Upper lobe of left lung (tissue), 4 donors: ENCODE measurements around the gene RNF38.

Source experiments
- EP300 ChIP-seq, 4 donors: sonication (generic); formaldehyde crosslinking; IDR thresholded peaks; one replicate each; pipeline ENCODE4 v1.5.1; 2017; ENCODE audit warnings: antibody characterized with exemption in 4 of 4, control low read depth in 2 of 4
- POLR2A ChIP-seq, 4 donors: fragments of 450-650 bp; IDR thresholded peaks; one replicate each; pipeline ENCODE4 v1.5.1; 2016 to 2017; ENCODE audit warnings: antibody characterized with exemption in 4 of 4, mild to moderate bottlenecking in 2 of 4
- TF ChIP-seq, protein P1 (sequence below), 6 experiments: fragments of 450-650 bp in 4 of 6; fragments of 200-600 bp in 2 of 6; sonication (generic) in 2 of 6; IDR thresholded peaks; one replicate each; pipeline ENCODE4 v1.5.1; 2016 to 2019; ENCODE audit warnings: antibody characterized with exemption in 6 of 6

DNA sequence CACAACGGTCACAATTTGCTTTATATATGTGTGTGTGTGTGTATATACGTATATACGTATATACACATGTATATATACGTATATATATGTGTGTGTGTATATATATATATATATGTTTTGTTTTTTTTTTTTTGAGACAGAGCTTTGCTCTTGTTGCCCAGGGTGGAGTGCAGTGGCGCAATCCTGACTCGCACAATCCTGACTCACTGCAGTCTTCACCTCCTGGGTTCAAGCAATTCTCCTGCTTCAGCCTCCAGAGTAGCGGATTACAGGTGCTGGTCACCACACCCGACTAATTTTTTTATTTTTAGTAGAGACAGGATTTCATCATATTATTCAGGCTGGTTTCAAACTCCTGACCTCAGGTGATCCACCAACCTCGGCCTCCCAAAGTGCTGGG is 3.1 kb downstream of the RNF38 start:
- TF ChIP-seq, protein P1, sequence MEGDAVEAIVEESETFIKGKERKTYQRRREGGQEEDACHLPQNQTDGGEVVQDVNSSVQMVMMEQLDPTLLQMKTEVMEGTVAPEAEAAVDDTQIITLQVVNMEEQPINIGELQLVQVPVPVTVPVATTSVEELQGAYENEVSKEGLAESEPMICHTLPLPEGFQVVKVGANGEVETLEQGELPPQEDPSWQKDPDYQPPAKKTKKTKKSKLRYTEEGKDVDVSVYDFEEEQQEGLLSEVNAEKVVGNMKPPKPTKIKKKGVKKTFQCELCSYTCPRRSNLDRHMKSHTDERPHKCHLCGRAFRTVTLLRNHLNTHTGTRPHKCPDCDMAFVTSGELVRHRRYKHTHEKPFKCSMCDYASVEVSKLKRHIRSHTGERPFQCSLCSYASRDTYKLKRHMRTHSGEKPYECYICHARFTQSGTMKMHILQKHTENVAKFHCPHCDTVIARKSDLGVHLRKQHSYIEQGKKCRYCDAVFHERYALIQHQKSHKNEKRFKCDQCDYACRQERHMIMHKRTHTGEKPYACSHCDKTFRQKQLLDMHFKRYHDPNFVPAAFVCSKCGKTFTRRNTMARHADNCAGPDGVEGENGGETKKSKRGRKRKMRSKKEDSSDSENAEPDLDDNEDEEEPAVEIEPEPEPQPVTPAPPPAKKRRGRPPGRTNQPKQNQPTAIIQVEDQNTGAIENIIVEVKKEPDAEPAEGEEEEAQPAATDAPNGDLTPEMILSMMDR (IDR thresholded peaks at IDR 0.05) = no peak
- TF ChIP-seq POLR2A (IDR thresholded peaks at IDR 0.05) (no peak), EP300 (IDR thresholded peaks at IDR 0.05) (no peak)
